Activated T-helper 1 cell treated with anti-CD3 and anti-CD28 coated beads, Interleukin-12 subunit alpha, Interleukin-12 subunit beta, Interleukin-2, Interleukin-4 antibody, amounts not matched to agents 30 ng/mL and 10 ng/mL and 1 ng/mL, durations not matched to agents 14 hours and 24 hours and 36 hours (primary cell): ENCODE results near the gene DOCK10. TPM values are rescaled to one million over a fixed set of nuclear protein-coding genes. Genes with fewer than 3 reads are reported as not detected.
"Not testable (repeated sequence)": the region's sequence is repeated elsewhere in the genome, so short reads cannot be mapped to it uniquely, and the experiment has no call there.

Experiments used
- DNase-seq: peaks from one replicate; pipeline ENCODE4 v3.0.0; 2021; ENCODE audit warnings: low spot score
- H3K27ac Mint-ChIP-seq: one replicate; pipeline ENCODE4 v1.8.0; 2021; ENCODE audit warnings: mild to moderate bottlenecking, mixed read lengths
- H3K27me3 Mint-ChIP-seq: one replicate; pipeline ENCODE4 v1.8.0; 2022; ENCODE audit warnings: mild to moderate bottlenecking, moderate library complexity, mixed read lengths; ENCODE audit not compliant: insufficient read depth
- H3K36me3 Mint-ChIP-seq: one replicate; pipeline ENCODE4 v1.8.0; 2021; ENCODE audit warnings: low read depth, mixed read lengths
- H3K4me1 Mint-ChIP-seq: one replicate; pipeline ENCODE4 v1.8.0; 2021; ENCODE audit warnings: low read depth, mixed read lengths
- H3K4me3 Mint-ChIP-seq: one replicate; pipeline ENCODE4 v1.8.0; 2021; ENCODE audit warnings: mild to moderate bottlenecking, moderate library complexity, mixed read lengths
- H3K9me3 Mint-ChIP-seq: one replicate; pipeline ENCODE4 v1.8.0; 2021; ENCODE audit warnings: mixed read lengths
- intact Hi-C: fragments of 100-400 bp; cut with micrococcal nuclease; formaldehyde crosslinking; loops from one replicate; pipeline ENCODE4 v1.15.1; 2024
- total RNA-seq: library from RNA; stranded (reverse); gene quantifications from 2 replicates; pipeline ENCODE4 v1.2.3, GENCODE V29; 2022

The DOCK10 gene
- total RNA-seq, 1 donor from 2014 or later, result 159 TPM

GRCh38 chr2:224944707-224945547 is 97.3 kb downstream of the DOCK10 start:
- peak overlapping the region; percentile 90 for H3K4me3 Mint-ChIP-seq
- peaks cover 29% of the 10 kb centered on the region for H3K36me3 Mint-ChIP-seq
- H3K9me3 Mint-ChIP-seq, result no peaks in the 10 kb centered on the region
- H3K27ac Mint-ChIP-seq, result peak overlapping the region; percentile 91
- DNase-seq, result no peak
- no peaks in the 10 kb centered on the region for H3K27me3 Mint-ChIP-seq
- intact Hi-C loops, result loop anchor here (1.0 to 5.0 kb wide), 4 partner anchors 8 to 1892 kb away; partner anchors contain the start of gene RHBDD1
- H3K4me1 Mint-ChIP-seq, result peaks cover 88% of the 10 kb centered on the region

- intact Hi-C loops, result loop anchor here (1.0 to 5.0 kb wide), 4 partner anchors 10 to 916 kb away; no protein-coding TSS in a partner anchor
- peaks cover 26% of the 10 kb centered on the region for H3K36me3 Mint-ChIP-seq
- H3K9me3 Mint-ChIP-seq, H3K27me3 Mint-ChIP-seq, DNase-seq: not testable (repeated sequence)
- H3K4me3 Mint-ChIP-seq, result peak overlapping the region; percentile 90
- H3K4me1 Mint-ChIP-seq, result peaks cover 85% of the 10 kb centered on the region
- peak overlapping the region; percentile 91 for H3K27ac Mint-ChIP-seq
Measured at GRCh38 chr2:224943601-224944041, 98.6 kb downstream of the DOCK10 start.

- Mint-ChIP-seq H3K27ac (peak overlapping the region; percentile 70), H3K4me1 (peaks cover 85% of the 10 kb centered on the region)
Measured at GRCh38 chr2:224941960-224942359, 100.3 kb downstream of the DOCK10 start.

GRCh38 chr2:224940618-224941017 is 101.7 kb downstream of the DOCK10 start:
- Mint-ChIP-seq H3K36me3 (peaks cover 34% of the 10 kb centered on the region), H3K27me3 (no peaks in the 10 kb centered on the region), H3K4me3 (peak overlapping the region; percentile 20), H3K4me1 (peaks cover 85% of the 10 kb centered on the region), H3K27ac (peak overlapping the region; percentile 61), H3K9me3 (no peaks in the 10 kb centered on the region)
- intact Hi-C loops, result loop anchor here (5.0 kb wide), 1 partner anchor 913 kb away; no protein-coding TSS in a partner anchor
- no peak for DNase-seq

More at GRCh38 chr2:224941960-224942359, 100.3 kb downstream of the DOCK10 start:
- no peaks in the 10 kb centered on the region for H3K27me3 Mint-ChIP-seq
- intact Hi-C loops, result loop anchor here (5.0 kb wide), 1 partner anchor 915 kb away; no protein-coding TSS in a partner anchor
- no peak for DNase-seq
- peak overlapping the region; percentile 66 for H3K4me3 Mint-ChIP-seq
- peaks cover 32% of the 10 kb centered on the region for H3K36me3 Mint-ChIP-seq
- no peaks in the 10 kb centered on the region for H3K9me3 Mint-ChIP-seq

GRCh38 chr2:224938651-224939182 is 103.6 kb downstream of the DOCK10 start:
- intact Hi-C loops, result loop anchor here (1.0 to 10.0 kb wide), 5 partner anchors 9 to 1856 kb away; partner anchors contain the start of genes CUL3 and IRS1
- Mint-ChIP-seq H3K4me3 (peak overlapping the region; percentile 81), H3K27me3 (no peaks in the 10 kb centered on the region), H3K27ac (peak overlapping the region; percentile 91), H3K9me3 (no peaks in the 10 kb centered on the region), H3K4me1 (peaks cover 81% of the 10 kb centered on the region), H3K36me3 (peaks cover 33% of the 10 kb centered on the region)
- no peak for DNase-seq

- DNase-seq, result no peak
- peak overlapping the region; percentile 91 for H3K27ac Mint-ChIP-seq
- H3K4me1 Mint-ChIP-seq, result peaks cover 82% of the 10 kb centered on the region
- H3K4me3 Mint-ChIP-seq, result peak overlapping the region; percentile 81
- no peaks in the 10 kb centered on the region for H3K27me3 Mint-ChIP-seq
- intact Hi-C loops, result loop anchor here (1.0 to 10.0 kb wide), 5 partner anchors 9 to 1857 kb away; partner anchors contain the start of genes CUL3 and IRS1
- peaks cover 33% of the 10 kb centered on the region for H3K36me3 Mint-ChIP-seq
- H3K9me3 Mint-ChIP-seq, result no peaks in the 10 kb centered on the region
Measured at GRCh38 chr2:224937887-224938286, 104.4 kb downstream of the DOCK10 start.

GRCh38 chr2:224934526-224935188 is 107.6 kb downstream of the DOCK10 start:
- DNase-seq, result no peak

GRCh38 chr2:224933431-224933830 is 108.8 kb downstream of the DOCK10 start:
- peak overlapping the region; percentile 74 for H3K27ac Mint-ChIP-seq
- no peaks in the 10 kb centered on the region for H3K9me3 Mint-ChIP-seq
- peaks cover 55% of the 10 kb centered on the region for H3K36me3 Mint-ChIP-seq
- H3K4me3 Mint-ChIP-seq, result no peak overlapping the region
- intact Hi-C loops, result loop anchor here (5.0 to 10.0 kb wide), 2 partner anchors 991 to 1861 kb away; partner anchors contain the start of gene IRS1
- DNase-seq, result no peak
- H3K27me3 Mint-ChIP-seq, result no peaks in the 10 kb centered on the region
- peaks cover 92% of the 10 kb centered on the region for H3K4me1 Mint-ChIP-seq

More at GRCh38 chr2:224934526-224935188, 107.6 kb downstream of the DOCK10 start:
- intact Hi-C loops, result loop anchor here (5.0 to 10.0 kb wide), 3 partner anchors 347 to 1860 kb away; partner anchors contain the start of genes CUL3 and IRS1
- Mint-ChIP-seq H3K4me3 (no peak overlapping the region), H3K27me3 (no peaks in the 10 kb centered on the region), H3K9me3 (no peaks in the 10 kb centered on the region), H3K27ac (peak overlapping the region; percentile 67), H3K36me3 (peaks cover 47% of the 10 kb centered on the region), H3K4me1 (peaks cover 89% of the 10 kb centered on the region)

GRCh38 chr2:224932522-224932921 is 109.7 kb downstream of the DOCK10 start:
- no peak overlapping the region for H3K4me3 Mint-ChIP-seq
- peaks cover 92% of the 10 kb centered on the region for H3K4me1 Mint-ChIP-seq
- intact Hi-C loops, result loop anchor here (5.0 to 10.0 kb wide), 2 partner anchors 990 to 1862 kb away; partner anchors contain the start of gene IRS1
- no peaks in the 10 kb centered on the region for H3K27me3 Mint-ChIP-seq
- peak overlapping the region; percentile 53 for H3K27ac Mint-ChIP-seq
- DNase-seq, result no peak
- no peaks in the 10 kb centered on the region for H3K9me3 Mint-ChIP-seq
- H3K36me3 Mint-ChIP-seq, result peaks cover 55% of the 10 kb centered on the region

- Mint-ChIP-seq H3K36me3 (peaks cover 58% of the 10 kb centered on the region), H3K4me3 (peak overlapping the region; percentile 4), H3K27ac (peak overlapping the region; percentile 61), H3K27me3 (no peaks in the 10 kb centered on the region), H3K4me1 (peaks cover 92% of the 10 kb centered on the region), H3K9me3 (no peaks in the 10 kb centered on the region)
- intact Hi-C loops, result loop anchor here (1.0 to 10.0 kb wide), 3 partner anchors 70 to 1863 kb away; partner anchors contain the start of gene IRS1
- no peak for DNase-seq
Measured at GRCh38 chr2:224931956-224932355, 110.3 kb downstream of the DOCK10 start.

GRCh38 chr2:224930990-224931389 is 111.3 kb downstream of the DOCK10 start:
- Mint-ChIP-seq H3K4me3 (peak overlapping the region; percentile 63), H3K36me3 (peaks cover 62% of the 10 kb centered on the region), H3K27ac (peak overlapping the region; percentile 84), H3K27me3 (no peaks in the 10 kb centered on the region), H3K9me3 (no peaks in the 10 kb centered on the region), H3K4me1 (peaks cover 95% of the 10 kb centered on the region)
- DNase-seq, result no peak
- intact Hi-C loops, result loop anchor here (1.0 to 10.0 kb wide), 3 partner anchors 71 to 1864 kb away; partner anchors contain the start of gene IRS1

- Mint-ChIP-seq H3K36me3 (peaks cover 64% of the 10 kb centered on the region), H3K4me3 (peak overlapping the region; percentile 63), H3K4me1 (peaks cover 100% of the 10 kb centered on the region), H3K9me3 (no peaks in the 10 kb centered on the region), H3K27me3 (no peaks in the 10 kb centered on the region), H3K27ac (peak overlapping the region; percentile 84)
- DNase-seq, result no peak
- intact Hi-C loops, result loop anchor here (5.0 to 10.0 kb wide), 2 partner anchors 988 to 1865 kb away; partner anchors contain the start of gene IRS1
Measured at GRCh38 chr2:224930124-224930523, 112.1 kb downstream of the DOCK10 start.
